HepG2 (cell line): ENCODE data around the gene SIKE1. TPM values are rescaled to one million over a fixed set of nuclear protein-coding genes. Genes with fewer than 3 reads are reported as not detected.

ENCODE experiments used
- HIC2 ChIP-seq: sonication (generic); formaldehyde crosslinking; IDR thresholded peaks from 2 replicates; pipeline ENCODE4 v1.9.0; 2022; ENCODE audit warnings: low read depth, missing genetic modification reagents
- HMG20B ChIP-seq: conservative IDR thresholded peaks from 2 replicates; pipeline ENCODE4 v1.6.1; 2016; ENCODE audit warnings: missing genetic modification reagents, missing compliant biosample characterization
- KLF13 ChIP-seq: sonication (generic); formaldehyde crosslinking; IDR thresholded peaks from 2 replicates; pipeline ENCODE4 v1.4.0; 2020; ENCODE audit warnings: mild to moderate bottlenecking, missing genetic modification reagents
- MAFF ChIP-seq: IDR thresholded peaks from 2 replicates; pipeline ENCODE4 v1.6.1; 2011; ENCODE audit warnings: low read depth, low read length, improper control_type of control experiment
- RBM39 ChIP-seq: fragments of 200-400 bp; formaldehyde crosslinking; IDR thresholded peaks from one replicate; pipeline ENCODE4 v1.6.1; 2018; ENCODE audit warnings: antibody characterized with exemption, mild to moderate bottlenecking, low read depth, low read length; ENCODE audit not compliant: poor library complexity, severe bottlenecking
- REL ChIP-seq: sonication (generic); formaldehyde crosslinking; conservative IDR thresholded peaks from 2 replicates; pipeline ENCODE4 v1.8.0; 2022; ENCODE audit warnings: mild to moderate bottlenecking, missing genetic modification reagents, moderate library complexity
- SOX13 ChIP-seq, 3 experiments: fragments of 450-650 bp in 1 of 3; sonication (generic) in 1 of 3; formaldehyde crosslinking in 1 of 3; IDR thresholded peaks in 2 of 3; conservative IDR thresholded peaks in 1 of 3; 2 replicates each; pipeline versions ENCODE4 v1.5.0 to v1.6.1; 2016 to 2020; ENCODE audit warnings: antibody characterized with exemption in 1 of 3, mild to moderate bottlenecking in 1 of 3, missing compliant biosample characterization in 1 of 3, missing genetic modification reagents in 1 of 3, moderate library complexity in 1 of 3
- XRCC5 ChIP-seq: fragments of 200-400 bp; formaldehyde crosslinking; optimal IDR thresholded peaks from 2 replicates; pipeline ENCODE3; 2017; ENCODE audit warnings: mild to moderate bottlenecking, low read length
- ZNF124 ChIP-seq: sonication (generic); formaldehyde crosslinking; IDR thresholded peaks from 2 replicates; pipeline ENCODE4 v1.4.0; 2020; ENCODE audit warnings: missing genetic modification reagents
- ZNF710 ChIP-seq: sonication (generic); formaldehyde crosslinking; IDR thresholded peaks from 2 replicates; pipeline ENCODE4 v1.5.0; 2020; ENCODE audit warnings: mild to moderate bottlenecking, missing genetic modification reagents, borderline replicate concordance
- ZNF768 ChIP-seq: sonication (generic); formaldehyde crosslinking; IDR thresholded peaks from 2 replicates; pipeline ENCODE4 v1.4.0; 2020; ENCODE audit warnings: missing genetic modification reagents
- polyA plus RNA-seq, 8 experiments: library from polyadenylated mRNA; depleted of rRNA in 3 of 8; stranded (reverse) in 7 of 8; unstranded in 1 of 8; fragments of >200 nt; fragmentation: Illumina TruSeq in 4 of 8; extraction: Trizol in 4 of 8; gene quantifications; 2 replicates each; pipeline versions ENCODE4 v1.2.1 to v1.2.3, GENCODE V29; 2011 to 2016; ENCODE audit warnings: low read depth in 4 of 8, missing spikeins in 1 of 8, mixed read lengths in 1 of 8; ENCODE audit not compliant: insufficient read depth in 1 of 8
- total RNA-seq, 5 experiments: library from RNA; depleted of rRNA; stranded (reverse); fragments of >200 nt; fragmentation: Illumina TruSeq; extraction: Trizol; gene quantifications; 2 replicates each; pipeline ENCODE4 v1.2.3, GENCODE V29; 2016; ENCODE audit warnings: low read depth in 1 of 5
- TF ChIP-seq, protein P1 (sequence below): IDR thresholded peaks from 2 replicates; pipeline ENCODE4 v1.4.0; 2020; ENCODE audit warnings: mild to moderate bottlenecking, missing genetic modification reagents
- TF ChIP-seq, protein P2 (sequence below): sonication (generic); formaldehyde crosslinking; IDR thresholded peaks from 2 replicates; pipeline ENCODE4 v1.5.1; 2020; ENCODE audit warnings: missing genetic modification reagents, mild to moderate bottlenecking, borderline replicate concordance
- TF ChIP-seq, protein P3 (sequence below): sonication (generic); formaldehyde crosslinking; IDR thresholded peaks from 2 replicates; pipeline ENCODE4 v1.5.1; 2020; ENCODE audit warnings: missing genetic modification reagents, mild to moderate bottlenecking, borderline replicate concordance

The SIKE1 gene
- total and polyA plus RNA-seq, 2 of the 13 experiments (the other 11 are each of a cell fraction or from before 2014, with no cell fraction given): 36.5 to 58.4 TPM

GRCh38 chr1:114757455-114758255 lies 22.8 kb downstream of the SIKE1 start, which contains the start of gene CSDE1 (continued):
- TF ChIP-seq, protein P1, sequence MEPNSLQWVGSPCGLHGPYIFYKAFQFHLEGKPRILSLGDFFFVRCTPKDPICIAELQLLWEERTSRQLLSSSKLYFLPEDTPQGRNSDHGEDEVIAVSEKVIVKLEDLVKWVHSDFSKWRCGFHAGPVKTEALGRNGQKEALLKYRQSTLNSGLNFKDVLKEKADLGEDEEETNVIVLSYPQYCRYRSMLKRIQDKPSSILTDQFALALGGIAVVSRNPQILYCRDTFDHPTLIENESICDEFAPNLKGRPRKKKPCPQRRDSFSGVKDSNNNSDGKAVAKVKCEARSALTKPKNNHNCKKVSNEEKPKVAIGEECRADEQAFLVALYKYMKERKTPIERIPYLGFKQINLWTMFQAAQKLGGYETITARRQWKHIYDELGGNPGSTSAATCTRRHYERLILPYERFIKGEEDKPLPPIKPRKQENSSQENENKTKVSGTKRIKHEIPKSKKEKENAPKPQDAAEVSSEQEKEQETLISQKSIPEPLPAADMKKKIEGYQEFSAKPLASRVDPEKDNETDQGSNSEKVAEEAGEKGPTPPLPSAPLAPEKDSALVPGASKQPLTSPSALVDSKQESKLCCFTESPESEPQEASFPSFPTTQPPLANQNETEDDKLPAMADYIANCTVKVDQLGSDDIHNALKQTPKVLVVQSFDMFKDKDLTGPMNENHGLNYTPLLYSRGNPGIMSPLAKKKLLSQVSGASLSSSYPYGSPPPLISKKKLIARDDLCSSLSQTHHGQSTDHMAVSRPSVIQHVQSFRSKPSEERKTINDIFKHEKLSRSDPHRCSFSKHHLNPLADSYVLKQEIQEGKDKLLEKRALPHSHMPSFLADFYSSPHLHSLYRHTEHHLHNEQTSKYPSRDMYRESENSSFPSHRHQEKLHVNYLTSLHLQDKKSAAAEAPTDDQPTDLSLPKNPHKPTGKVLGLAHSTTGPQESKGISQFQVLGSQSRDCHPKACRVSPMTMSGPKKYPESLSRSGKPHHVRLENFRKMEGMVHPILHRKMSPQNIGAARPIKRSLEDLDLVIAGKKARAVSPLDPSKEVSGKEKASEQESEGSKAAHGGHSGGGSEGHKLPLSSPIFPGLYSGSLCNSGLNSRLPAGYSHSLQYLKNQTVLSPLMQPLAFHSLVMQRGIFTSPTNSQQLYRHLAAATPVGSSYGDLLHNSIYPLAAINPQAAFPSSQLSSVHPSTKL (CRISPR knock-in tag): peak; percentile 17; the same call in 1 of the 2 replicates
- TF ChIP-seq MAFF (no peak), HMG20B (CRISPR knock-in tag) (no peak), KLF13 (CRISPR knock-in tag) (no peak; the same call in 1 of the 2 replicates), RBM39 (peak; percentile 80), XRCC5 (no peak), ZNF710 (no peak), REL (CRISPR knock-in tag) (0 out of 2 replicates have a peak, but pooled peaks have one; percentile 58), ZNF124 (CRISPR knock-in tag) (no peak; the same call in 1 of the 2 replicates), SOX13 (IDR thresholded peaks at IDR 0.05) (0 out of 2 replicates have a peak, but pooled peaks have one; percentile 19), SOX13 (CRISPR knock-in tag; conservative IDR thresholded peaks at IDR 0.05 in 1 of 2, IDR thresholded peaks at IDR 0.05 in 1 of 2) (peak in 1 of 2 experiments; percentile 21; a peak in 1 of 4 replicates), HIC2 (CRISPR knock-in tag) (no peak), ZNF768 (CRISPR knock-in tag) (peak; percentile 47; the same call in 1 of the 2 replicates)
- TF ChIP-seq, protein P2, sequence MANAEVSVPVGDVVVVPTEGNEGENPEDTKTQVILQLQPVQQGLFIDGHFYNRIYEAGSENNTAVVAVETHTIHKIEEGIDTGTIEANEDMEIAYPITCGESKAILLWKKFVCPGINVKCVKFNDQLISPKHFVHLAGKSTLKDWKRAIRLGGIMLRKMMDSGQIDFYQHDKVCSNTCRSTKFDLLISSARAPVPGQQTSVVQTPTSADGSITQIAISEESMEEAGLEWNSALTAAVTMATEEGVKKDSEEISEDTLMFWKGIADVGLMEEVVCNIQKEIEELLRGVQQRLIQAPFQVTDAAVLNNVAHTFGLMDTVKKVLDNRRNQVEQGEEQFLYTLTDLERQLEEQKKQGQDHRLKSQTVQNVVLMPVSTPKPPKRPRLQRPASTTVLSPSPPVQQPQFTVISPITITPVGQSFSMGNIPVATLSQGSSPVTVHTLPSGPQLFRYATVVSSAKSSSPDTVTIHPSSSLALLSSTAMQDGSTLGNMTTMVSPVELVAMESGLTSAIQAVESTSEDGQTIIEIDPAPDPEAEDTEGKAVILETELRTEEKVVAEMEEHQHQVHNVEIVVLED (CRISPR knock-in tag): peak; percentile 95
- TF ChIP-seq, protein P3, sequence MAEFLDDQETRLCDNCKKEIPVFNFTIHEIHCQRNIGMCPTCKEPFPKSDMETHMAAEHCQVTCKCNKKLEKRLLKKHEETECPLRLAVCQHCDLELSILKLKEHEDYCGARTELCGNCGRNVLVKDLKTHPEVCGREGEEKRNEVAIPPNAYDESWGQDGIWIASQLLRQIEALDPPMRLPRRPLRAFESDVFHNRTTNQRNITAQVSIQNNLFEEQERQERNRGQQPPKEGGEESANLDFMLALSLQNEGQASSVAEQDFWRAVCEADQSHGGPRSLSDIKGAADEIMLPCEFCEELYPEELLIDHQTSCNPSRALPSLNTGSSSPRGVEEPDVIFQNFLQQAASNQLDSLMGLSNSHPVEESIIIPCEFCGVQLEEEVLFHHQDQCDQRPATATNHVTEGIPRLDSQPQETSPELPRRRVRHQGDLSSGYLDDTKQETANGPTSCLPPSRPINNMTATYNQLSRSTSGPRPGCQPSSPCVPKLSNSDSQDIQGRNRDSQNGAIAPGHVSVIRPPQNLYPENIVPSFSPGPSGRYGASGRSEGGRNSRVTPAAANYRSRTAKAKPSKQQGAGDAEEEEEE (CRISPR knock-in tag): no peak
